ENCODE results near the gene ITIH5.
"Not testable (repeated sequence)": the region's sequence is repeated elsewhere in the genome, so short reads cannot be mapped to it uniquely, and the experiment has no call there.

Gene ITIH5

DNA sequence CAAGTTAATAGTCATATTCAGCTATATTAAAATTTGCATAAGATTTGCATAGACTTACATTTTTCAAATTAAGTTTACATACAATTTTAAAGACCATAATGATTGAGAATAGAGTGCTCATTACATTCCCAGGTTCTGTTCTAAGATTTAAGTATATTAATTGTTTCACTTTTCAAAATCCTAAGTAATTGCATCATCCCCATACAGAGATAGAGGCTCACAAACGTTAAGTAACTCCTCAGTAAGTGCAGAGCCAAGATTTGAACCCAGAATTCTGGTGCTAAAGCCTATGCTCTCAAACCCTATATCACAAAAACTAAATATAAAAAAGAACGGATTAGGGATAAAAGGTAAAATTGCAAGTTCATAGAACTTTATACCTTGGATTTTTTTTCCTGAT, 2.1 kb downstream of the ITIH5 start:
- TF ChIP-seq CTCF (IDR thresholded peaks at IDR 0.05; ENCODE audit: insufficient read depth, low read depth, low read length, missing control alignments), result no peak
- no peak overlapping the region for H3K4me3 ChIP-seq (ENCODE audit: low read length)
- DNase-seq (ENCODE audit: low read depth), result no peak

GRCh38 chr10:7662522-7662921, 4.2 kb downstream of the ITIH5 start:
- no peak for TF ChIP-seq CTCF (IDR thresholded peaks at IDR 0.05; ENCODE audit: insufficient read depth, low read depth, low read length, missing control alignments)
- DNase-seq (ENCODE audit: low read depth), result no peak
- no peak overlapping the region for H3K4me3 ChIP-seq (ENCODE audit: low read length)

- no peak for DNase-seq (ENCODE audit: low read depth)
- no peak for TF ChIP-seq CTCF (IDR thresholded peaks at IDR 0.05; ENCODE audit: insufficient read depth, low read depth, low read length, missing control alignments)
- no peak overlapping the region for H3K4me3 ChIP-seq (ENCODE audit: low read length)
Observed at GRCh38 chr10:7659560-7659959, 7.2 kb downstream of the ITIH5 start.

DNA sequence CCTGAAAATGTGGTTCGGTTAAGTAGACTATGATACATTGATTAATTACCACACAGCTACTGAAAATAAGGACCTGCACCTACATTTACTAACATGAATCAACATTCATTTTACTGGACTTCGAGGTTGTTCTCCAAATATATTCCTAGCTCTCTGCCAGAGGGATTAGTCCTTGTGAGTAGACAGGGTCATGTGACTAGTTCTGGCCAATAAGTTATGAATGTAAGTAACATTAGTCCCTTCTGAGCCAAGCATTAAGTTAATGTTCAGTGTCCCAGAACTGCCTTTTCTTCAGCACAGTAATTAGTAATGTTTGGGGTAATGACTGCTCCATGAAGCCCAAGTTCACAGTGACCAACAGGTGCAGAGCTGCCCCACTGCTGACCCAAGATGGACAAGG, 9.2 kb downstream of the ITIH5 start:
- no peak for DNase-seq (ENCODE audit: low read depth)
- H3K4me3 ChIP-seq (ENCODE audit: low read length), result no peak overlapping the region
- TF ChIP-seq CTCF (IDR thresholded peaks at IDR 0.05; ENCODE audit: insufficient read depth, low read depth, low read length, missing control alignments), result no peak

DNA sequence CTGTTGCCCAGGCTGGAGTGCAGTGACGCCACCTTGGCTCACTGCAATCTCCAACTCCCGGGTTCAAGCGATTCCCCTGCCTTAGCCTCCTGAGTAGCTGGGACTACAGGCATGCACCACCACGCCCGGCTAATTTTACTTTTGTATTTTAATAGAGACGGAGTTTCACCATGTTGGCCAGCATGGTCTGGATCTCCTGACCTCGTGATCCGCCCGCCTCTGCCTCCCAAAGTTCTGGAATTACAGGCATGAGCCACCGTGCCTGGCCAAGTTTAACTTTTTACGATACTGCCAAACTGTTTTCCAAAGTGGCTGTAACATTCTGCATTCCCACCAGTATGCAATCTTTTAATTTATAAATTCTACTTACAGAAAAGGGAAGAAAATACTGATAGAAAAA, 9.7 kb downstream of the ITIH5 start:
- not testable (repeated sequence) for DNase-seq (ENCODE audit: low read depth); H3K4me3 ChIP-seq (ENCODE audit: low read length)

GRCh38 chr10:7651853-7652470, 14.8 kb downstream of the ITIH5 start:
- no peak for TF ChIP-seq CTCF (IDR thresholded peaks at IDR 0.05; ENCODE audit: insufficient read depth, low read depth, low read length, missing control alignments)
- no peak overlapping the region for H3K4me3 ChIP-seq (ENCODE audit: low read length)
- no peak for DNase-seq (ENCODE audit: low read depth)

- no peak for DNase-seq (ENCODE audit: low read depth)
- no peak for TF ChIP-seq CTCF (IDR thresholded peaks at IDR 0.05; ENCODE audit: insufficient read depth, low read depth, low read length, missing control alignments)
- no peak overlapping the region for H3K4me3 ChIP-seq (ENCODE audit: low read length)
Observed at GRCh38 chr10:7649673-7650300, 17.0 kb downstream of the ITIH5 start.

Data from epithelial cell of esophagus (primary cell).